Uterus (tissue), 4 donors: ENCODE data around the gene KDM6B. TPM values are rescaled to one million over a fixed set of nuclear protein-coding genes. Genes with fewer than 3 reads are reported as not detected.

Experiments used
- DNase-seq, 2 donors: peaks; one replicate each; pipeline ENCODE4 v3.0.0-alpha.2; 2019 to 2020
- H3K27ac ChIP-seq, 2 donors: fragments of 200-600 bp; sonication (generic); 1 replicate in 1 of 2; 2 replicates in 1 of 2; pipeline ENCODE4 v1.5.1; 2016 to 2018
- H3K27me3 ChIP-seq, 2 donors: fragments of 200-600 bp; sonication (generic); one replicate each; pipeline ENCODE4 v1.5.1; 2018 to 2019; ENCODE audit warnings: control low read depth in 1 of 2
- H3K36me3 ChIP-seq, 2 donors: fragments of 200-600 bp; sonication (generic); one replicate each; pipeline ENCODE4 v1.5.1; 2019; ENCODE audit warnings: control low read depth in 1 of 2
- H3K4me1 ChIP-seq, 2 donors: fragments of 200-600 bp; sonication (generic); one replicate each; pipeline ENCODE4 v1.5.1; 2018 to 2019; ENCODE audit warnings: control low read depth in 1 of 2
- H3K4me3 ChIP-seq, 2 donors: fragments of 200-600 bp; sonication (generic); 1 replicate in 1 of 2; 2 replicates in 1 of 2; pipeline ENCODE4 v1.5.1; 2018 to 2019; ENCODE audit warnings: mild to moderate bottlenecking in 1 of 2
- H3K9me3 ChIP-seq, 2 donors: fragments of 200-600 bp; sonication (generic); one replicate each; pipeline ENCODE4 v1.5.1; 2019; ENCODE audit warnings: control low read depth in 1 of 2
- CTCF ChIP-seq, 4 experiments: fragments of 200-600 bp in 2 of 4; fragments of 450-650 bp in 2 of 4; sonication (generic) in 2 of 4; IDR thresholded peaks; one replicate each; pipeline ENCODE4 v1.5.1; 2016 to 2019; ENCODE audit warnings: antibody characterized with exemption in 4 of 4, mild to moderate bottlenecking in 2 of 4, moderate library complexity in 1 of 4
- POLR2A ChIP-seq, 2 donors: fragments of 450-650 bp; IDR thresholded peaks; one replicate each; pipeline ENCODE4 v1.6.1; 2016; ENCODE audit warnings: antibody characterized with exemption in 2 of 2, mild to moderate bottlenecking in 1 of 2, moderate library complexity in 1 of 2
- intact Hi-C: fragments of 100-400 bp; cut with DNase I; formaldehyde crosslinking; loops from one replicate; pipeline ENCODE4 v1.15.1; 2023; ENCODE audit warnings: low total_unique reads
- total RNA-seq, 4 donors: library from RNA; depleted of rRNA in 3 of 4; stranded (reverse); fragments of >200 nt in 3 of 4; gene quantifications; one replicate each; pipeline versions ENCODE4 v1.1.0 to v1.2.4, GENCODE V29; 2014 to 2023
- donor health status: DM: yes; HTN: yes; CAD: no.

The KDM6B gene
- total RNA-seq, 4 donors from 2014 or later: 2.6 to 47.9 (median 4.4) TPM

GRCh38 chr17:7825206-7825990 lies 8.6 kb upstream of the KDM6B start:
- no peak overlapping the region for H3K27ac ChIP-seq
- H3K4me1 ChIP-seq: no peaks in the 10 kb centered on the region
- H3K36me3 ChIP-seq: no peaks in the 10 kb centered on the region
- intact Hi-C loops: loop anchor here (10.0 kb wide), 1 partner anchor 81 kb away; no protein-coding TSS in a partner anchor
- no peaks in the 10 kb centered on the region for H3K27me3 ChIP-seq
- no peak overlapping the region for H3K4me3 ChIP-seq
- no peak for TF ChIP-seq CTCF (IDR thresholded peaks at IDR 0.05)
- TF ChIP-seq POLR2A (IDR thresholded peaks at IDR 0.05): no peak
- no peak for DNase-seq
- H3K9me3 ChIP-seq: no peaks in the 10 kb centered on the region

- H3K36me3 ChIP-seq: no peaks in the 10 kb centered on the region
- DNase-seq: no peak
- intact Hi-C loops: no loop called here
- H3K4me1 ChIP-seq: no peaks in the 10 kb centered on the region
- H3K4me3 ChIP-seq: no peak overlapping the region
- H3K27ac ChIP-seq: no peak overlapping the region
- H3K27me3 ChIP-seq: no peaks in the 10 kb centered on the region
- no peaks in the 10 kb centered on the region for H3K9me3 ChIP-seq
- TF ChIP-seq CTCF (IDR thresholded peaks at IDR 0.05) (no peak), POLR2A (IDR thresholded peaks at IDR 0.05) (no peak)
Measured at GRCh38 chr17:7830616-7831015, 3.4 kb upstream of the KDM6B start.

DNA sequence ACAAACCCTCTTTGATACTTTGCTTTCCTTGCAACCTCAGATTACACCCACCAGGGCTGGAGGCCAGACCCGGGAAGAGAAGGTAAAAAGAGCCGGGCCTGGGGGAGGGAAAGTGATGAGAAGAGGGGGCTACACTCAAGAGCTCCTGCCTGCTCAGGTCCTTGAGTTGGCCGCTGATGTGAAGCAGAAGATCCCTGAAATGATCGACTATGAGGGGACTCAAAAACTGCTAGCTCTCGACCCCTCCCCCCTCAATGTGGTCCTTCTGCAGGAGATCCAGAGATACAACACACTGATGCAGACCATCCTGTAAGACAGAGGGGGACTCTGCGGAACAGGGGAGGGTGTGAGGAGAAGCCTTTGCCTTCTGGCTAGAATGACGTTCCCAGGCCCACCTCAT lies 2.8 kb upstream of the KDM6B start:
- H3K4me3 ChIP-seq: no peak overlapping the region
- H3K27ac ChIP-seq: no peak overlapping the region
- TF ChIP-seq CTCF (IDR thresholded peaks at IDR 0.05) (no peak), POLR2A (IDR thresholded peaks at IDR 0.05) (no peak)
- H3K27me3 ChIP-seq: no peaks in the 10 kb centered on the region
- intact Hi-C loops: no loop called here
- H3K36me3 ChIP-seq: no peaks in the 10 kb centered on the region
- no peak for DNase-seq
- no peaks in the 10 kb centered on the region for H3K9me3 ChIP-seq
- H3K4me1 ChIP-seq: no peaks in the 10 kb centered on the region

GRCh38 chr17:7832431-7832830 lies 1.6 kb upstream of the KDM6B start:
- no peaks in the 10 kb centered on the region for H3K27me3 ChIP-seq
- H3K9me3 ChIP-seq: no peaks in the 10 kb centered on the region
- intact Hi-C loops: no loop called here
- no peak overlapping the region for H3K4me3 ChIP-seq
- H3K4me1 ChIP-seq: peaks cover 4 to 6% of the 10 kb centered on the region in 2 donors
- no peak for DNase-seq
- no peak for TF ChIP-seq POLR2A (IDR thresholded peaks at IDR 0.05)
- TF ChIP-seq CTCF (IDR thresholded peaks at IDR 0.05): no peak
- H3K27ac ChIP-seq: no peak overlapping the region
- no peaks in the 10 kb centered on the region for H3K36me3 ChIP-seq

DNA sequence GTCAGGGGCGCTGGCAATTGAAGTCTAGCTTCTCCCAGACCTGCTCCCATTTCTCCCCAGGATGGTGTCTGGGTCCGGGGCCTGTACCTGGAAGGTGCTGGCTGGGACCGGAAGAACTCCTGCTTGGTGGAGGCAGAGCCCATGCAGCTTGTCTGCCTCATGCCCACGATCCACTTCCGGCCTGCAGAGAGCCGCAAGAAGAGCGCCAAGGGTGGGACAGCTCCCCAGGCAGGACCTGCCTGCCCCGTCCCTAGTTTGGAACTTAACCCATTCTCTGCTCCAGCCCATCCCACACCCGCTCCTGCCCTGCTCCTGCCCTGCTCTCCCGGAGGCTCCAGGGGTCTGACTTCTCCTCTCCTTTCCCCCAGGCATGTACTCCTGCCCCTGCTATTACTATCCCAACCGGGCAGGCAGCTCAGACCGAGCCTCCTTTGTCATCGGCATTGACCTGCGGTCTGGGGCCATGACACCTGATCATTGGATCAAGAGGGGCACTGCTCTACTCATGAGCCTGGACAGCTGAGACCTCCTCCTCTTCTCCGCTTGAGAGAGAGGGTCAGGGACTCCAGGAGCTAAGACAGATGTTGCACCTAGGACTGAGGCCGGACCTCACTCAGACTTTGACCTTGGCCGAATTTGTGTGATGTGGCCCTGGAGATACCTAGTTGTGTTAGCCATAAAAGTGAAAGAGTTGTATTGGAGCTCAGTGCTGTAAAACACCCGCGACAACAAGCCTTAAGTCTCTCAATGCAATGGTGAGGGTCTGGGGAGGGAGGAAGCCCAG lies 814 bp upstream of the KDM6B start:
- TF ChIP-seq POLR2A (IDR thresholded peaks at IDR 0.05) (no peak), CTCF (IDR thresholded peaks at IDR 0.05) (no peak)
- DNase-seq: peak in 1 of 2 donors; percentile 29
- H3K36me3 ChIP-seq: no peaks in the 10 kb centered on the region
- peak overlapping the region; percentile 61 to 76 for H3K4me3 ChIP-seq
- no peaks in the 10 kb centered on the region for H3K27me3 ChIP-seq
- H3K9me3 ChIP-seq: no peaks in the 10 kb centered on the region
- peak overlapping the region; percentile 93 to 98 for H3K27ac ChIP-seq
- H3K4me1 ChIP-seq: peaks cover 4 to 8% of the 10 kb centered on the region in 2 donors
- intact Hi-C loops: no loop called here
